Measurements from ENCODE around the gene UBXN4. TPM values are rescaled to one million over a fixed set of nuclear protein-coding genes. Genes with fewer than 3 reads are reported as not detected.
A peak's percentile ranks its signal among the peaks of the same experiment; 100 is the strongest.
"Not testable (repeated sequence)": the region's sequence is repeated elsewhere in the genome, so short reads cannot be mapped to it uniquely, and the experiment has no call there.

UBXN4 gene
- total RNA-seq (10 to 100 TPM; 85.8 to 96.8 TPM), polyA plus RNA-seq (10 to 100 TPM; 32.2 to 47.3 TPM)
- long read RNA-seq, donor 1, full-length matches to known transcripts, result 13 of 125 reads
- long read RNA-seq, donor 1, partial matches to known transcripts, result 53 of 125 reads
- long read RNA-seq, donor 1, other reads (novel, unspliced or antisense), result 59 of 125 reads
- long read RNA-seq, donor 2, full-length matches to known transcripts, result 24 of 70 reads
- long read RNA-seq, donor 2, partial matches to known transcripts, result 37 of 70 reads
- long read RNA-seq, donor 2, other reads (novel, unspliced or antisense), result 9 of 70 reads

- Histone ChIP-seq H3K27me3 (ENCODE audit: control insufficient read depth in 1 of 2, insufficient read depth in 2 of 2, low read length in 1 of 2) (no peaks in the 10 kb centered on the region), H3K27ac (ENCODE audit: low read depth in 1 of 2, low read length in 2 of 2) (peak within 1 kb of the TSS; percentile 93 to 97), H3K4me3 (ENCODE audit: low read length in 2 of 2) (peak within 1 kb of the TSS; percentile 75 to 98), H3K36me3 (ENCODE audit: control insufficient read depth in 1 of 2, insufficient read depth in 2 of 2, low read length in 1 of 2) (no peaks in the 10 kb centered on the region), H3K4me1 (ENCODE audit: control insufficient read depth in 1 of 2, insufficient read depth in 2 of 2, low read length in 2 of 2) (no peaks in the 10 kb centered on the region), H3K9me3 (ENCODE audit: control insufficient read depth, low read length) (no peaks in the 10 kb centered on the region)
- ATAC-seq (ENCODE audit: low FRiP score), result peak; percentile 99
- 1% methylated on average over 71 to 93 of the region's 93 CpGs for WGBS, 2 donors
- intact Hi-C loops (cut with DNase I), result loop anchor here (1.0 to 5.0 kb wide), 3 partner anchors 136 to 824 kb away; partner anchors contain the start of genes CCNT2 (in 2 of the 2), MCM6 (in 1 of the 2), R3HDM1 (in 1 of the 2) and ZRANB3 (in 1 of the 2)
- DNase-seq, result peak; percentile 99
These were observed at the start of gene UBXN4 for GRCh38 chr2:135741395-135742324. TSS of gene UBXN4 (plus strand) at chr2:135741855. CDS start at chr2:135741930, 75 bp downstream.

- no peaks in the 10 kb centered on the region for H3K27me3 ChIP-seq (ENCODE audit: control insufficient read depth in 1 of 2, insufficient read depth in 2 of 2, low read length in 1 of 2)
- no peaks in the 10 kb centered on the region for H3K4me1 ChIP-seq (ENCODE audit: control insufficient read depth in 1 of 2, insufficient read depth in 2 of 2, low read length in 2 of 2)
- H3K4me3 ChIP-seq (ENCODE audit: low read length in 2 of 2), result no peak overlapping the region
- peaks cover 0 to 2% of the 10 kb centered on the region in 2 donors for H3K36me3 ChIP-seq (ENCODE audit: control insufficient read depth in 1 of 2, insufficient read depth in 2 of 2, low read length in 1 of 2)
- intact Hi-C loops (cut with DNase I), result no loop called here
- H3K27ac ChIP-seq (ENCODE audit: low read depth in 1 of 2, low read length in 2 of 2), result no peak overlapping the region
- no peak for ATAC-seq (ENCODE audit: low FRiP score)
- WGBS, 2 donors, result 72 to 78% methylated on average over 2 of the region's 2 CpGs
- DNase-seq, result no peak
- H3K9me3 ChIP-seq (ENCODE audit: control insufficient read depth, low read length), result no peaks in the 10 kb centered on the region
These were observed 46.9 kb upstream of the UBXN4 start for GRCh38 chr2:135694711-135695110.

GRCh38 chr2:135698838-135699237, 42.8 kb upstream of the UBXN4 start:
- 95 to 97% methylated on average over 2 of the region's 2 CpGs for WGBS, 2 donors
- ATAC-seq (ENCODE audit: low FRiP score), result no peak

GRCh38 chr2:135701442-135701841, 40.2 kb upstream of the UBXN4 start:
- 87 to 93% methylated on average over 2 of the region's 2 CpGs for WGBS, 2 donors
- Histone ChIP-seq H3K36me3 (ENCODE audit: control insufficient read depth in 1 of 2, insufficient read depth in 2 of 2, low read length in 1 of 2) (peaks cover 0 to 2% of the 10 kb centered on the region in 2 donors), H3K9me3 (ENCODE audit: control insufficient read depth, low read length) (no peaks in the 10 kb centered on the region), H3K27ac (ENCODE audit: low read depth in 1 of 2, low read length in 2 of 2) (no peak overlapping the region), H3K4me1 (ENCODE audit: control insufficient read depth in 1 of 2, insufficient read depth in 2 of 2, low read length in 2 of 2) (no peaks in the 10 kb centered on the region), H3K27me3 (ENCODE audit: control insufficient read depth in 1 of 2, insufficient read depth in 2 of 2, low read length in 1 of 2) (no peaks in the 10 kb centered on the region), H3K4me3 (ENCODE audit: low read length in 2 of 2) (no peak overlapping the region)
- intact Hi-C loops (cut with DNase I), result no loop called here
- DNase-seq (no peak), ATAC-seq (ENCODE audit: low FRiP score) (no peak)

More at GRCh38 chr2:135698838-135699237, 42.8 kb upstream of the UBXN4 start:
- Histone ChIP-seq H3K4me3 (ENCODE audit: low read length in 2 of 2) (no peak overlapping the region), H3K36me3 (ENCODE audit: control insufficient read depth in 1 of 2, insufficient read depth in 2 of 2, low read length in 1 of 2) (peaks cover 0 to 2% of the 10 kb centered on the region in 2 donors), H3K27me3 (ENCODE audit: control insufficient read depth in 1 of 2, insufficient read depth in 2 of 2, low read length in 1 of 2) (no peaks in the 10 kb centered on the region), H3K9me3 (ENCODE audit: control insufficient read depth, low read length) (no peaks in the 10 kb centered on the region), H3K4me1 (ENCODE audit: control insufficient read depth in 1 of 2, insufficient read depth in 2 of 2, low read length in 2 of 2) (no peaks in the 10 kb centered on the region), H3K27ac (ENCODE audit: low read depth in 1 of 2, low read length in 2 of 2) (no peak overlapping the region)
- intact Hi-C loops (cut with DNase I), result no loop called here
- DNase-seq, result no peak

GRCh38 chr2:135703300-135703699, 38.4 kb upstream of the UBXN4 start:
- intact Hi-C loops (cut with DNase I), result no loop called here
- no peak for ATAC-seq (ENCODE audit: low FRiP score)
- H3K27ac ChIP-seq (ENCODE audit: low read depth in 1 of 2, low read length in 2 of 2), result no peak overlapping the region
- H3K9me3 ChIP-seq (ENCODE audit: control insufficient read depth, low read length), result no peaks in the 10 kb centered on the region
- WGBS, 2 donors, result 0 to 4% methylated on average over 1 of the region's 1 CpG
- peaks cover 0 to 2% of the 10 kb centered on the region in 2 donors for H3K36me3 ChIP-seq (ENCODE audit: control insufficient read depth in 1 of 2, insufficient read depth in 2 of 2, low read length in 1 of 2)
- no peak for DNase-seq
- no peaks in the 10 kb centered on the region for H3K4me1 ChIP-seq (ENCODE audit: control insufficient read depth in 1 of 2, insufficient read depth in 2 of 2, low read length in 2 of 2)
- no peaks in the 10 kb centered on the region for H3K27me3 ChIP-seq (ENCODE audit: control insufficient read depth in 1 of 2, insufficient read depth in 2 of 2, low read length in 1 of 2)
- H3K4me3 ChIP-seq (ENCODE audit: low read length in 2 of 2), result no peak overlapping the region

GRCh38 chr2:135704075-135704474, 37.6 kb upstream of the UBXN4 start:
- H3K4me1 ChIP-seq (ENCODE audit: control insufficient read depth in 1 of 2, insufficient read depth in 2 of 2, low read length in 2 of 2); H3K4me3 ChIP-seq (ENCODE audit: low read length in 2 of 2); DNase-seq; H3K36me3 ChIP-seq (ENCODE audit: control insufficient read depth in 1 of 2, insufficient read depth in 2 of 2, low read length in 1 of 2); ATAC-seq (ENCODE audit: low FRiP score); intact Hi-C loops (cut with DNase I); H3K27me3 ChIP-seq (ENCODE audit: control insufficient read depth in 1 of 2, insufficient read depth in 2 of 2, low read length in 1 of 2); H3K9me3 ChIP-seq (ENCODE audit: control insufficient read depth, low read length); H3K27ac ChIP-seq (ENCODE audit: low read depth in 1 of 2, low read length in 2 of 2): not testable (repeated sequence)
- 96 to 97% methylated on average over 5 of the region's 5 CpGs for WGBS, 2 donors

GRCh38 chr2:135708159-135708558, 33.5 kb upstream of the UBXN4 start:
- Histone ChIP-seq H3K9me3 (ENCODE audit: control insufficient read depth, low read length) (no peaks in the 10 kb centered on the region), H3K27ac (ENCODE audit: low read depth in 1 of 2, low read length in 2 of 2) (no peak overlapping the region), H3K4me3 (ENCODE audit: low read length in 2 of 2) (no peak overlapping the region), H3K27me3 (ENCODE audit: control insufficient read depth in 1 of 2, insufficient read depth in 2 of 2, low read length in 1 of 2) (no peaks in the 10 kb centered on the region), H3K4me1 (ENCODE audit: control insufficient read depth in 1 of 2, insufficient read depth in 2 of 2, low read length in 2 of 2) (no peaks in the 10 kb centered on the region), H3K36me3 (ENCODE audit: control insufficient read depth in 1 of 2, insufficient read depth in 2 of 2, low read length in 1 of 2) (no peaks in the 10 kb centered on the region)
- no peak for ATAC-seq (ENCODE audit: low FRiP score)
- whole genome bisulfite sequencing, 2 donors, result 94 to 96% methylated on average over 4 of the region's 4 CpGs
- intact Hi-C loops (cut with DNase I), result no loop called here
- DNase-seq, result no peak

GRCh38 chr2:135709992-135710391, 31.7 kb upstream of the UBXN4 start:
- no peaks in the 10 kb centered on the region for H3K4me1 ChIP-seq (ENCODE audit: control insufficient read depth in 1 of 2, insufficient read depth in 2 of 2, low read length in 2 of 2)
- H3K36me3 ChIP-seq (ENCODE audit: control insufficient read depth in 1 of 2, insufficient read depth in 2 of 2, low read length in 1 of 2), result no peaks in the 10 kb centered on the region
- H3K27ac ChIP-seq (ENCODE audit: low read depth in 1 of 2, low read length in 2 of 2), result no peak overlapping the region
- H3K9me3 ChIP-seq (ENCODE audit: control insufficient read depth, low read length), result no peaks in the 10 kb centered on the region
- peak; percentile 65 to 84 for DNase-seq
- intact Hi-C loops (cut with DNase I), result loop anchor here (5.0 kb wide), 1 partner anchor 708 kb away; no protein-coding TSS in a partner anchor
- peak; percentile 78 for ATAC-seq (ENCODE audit: low FRiP score)
- WGBS, 2 donors, result 58 to 63% methylated on average over 6 of the region's 6 CpGs
- H3K27me3 ChIP-seq (ENCODE audit: control insufficient read depth in 1 of 2, insufficient read depth in 2 of 2, low read length in 1 of 2), result no peaks in the 10 kb centered on the region
- H3K4me3 ChIP-seq (ENCODE audit: low read length in 2 of 2), result no peak overlapping the region
